Left renal pelvis (tissue), 4 donors: ENCODE data around the gene BTBD9. TPM values are rescaled to one million over a fixed set of nuclear protein-coding genes. Genes with fewer than 3 reads are reported as not detected.

ENCODE experiments used
- DNase-seq, 4 donors: peaks; one replicate each; pipeline ENCODE4 v3.0.0-alpha.2; 2013; ENCODE audit warnings: low read depth in 4 of 4, low spot score in 3 of 4
- polyA plus RNA-seq, 4 donors: library from polyadenylated mRNA; unstranded; fragments of 120-200 nt; gene quantifications; one replicate each; pipeline ENCODE4 v1.2.1, GENCODE V29; 2013; ENCODE audit not compliant: insufficient read length in 4 of 4

BTBD9 gene
- polyA plus RNA-seq, 4 donors, result 12.0 to 15.9 (median 12.5) TPM

DNA sequence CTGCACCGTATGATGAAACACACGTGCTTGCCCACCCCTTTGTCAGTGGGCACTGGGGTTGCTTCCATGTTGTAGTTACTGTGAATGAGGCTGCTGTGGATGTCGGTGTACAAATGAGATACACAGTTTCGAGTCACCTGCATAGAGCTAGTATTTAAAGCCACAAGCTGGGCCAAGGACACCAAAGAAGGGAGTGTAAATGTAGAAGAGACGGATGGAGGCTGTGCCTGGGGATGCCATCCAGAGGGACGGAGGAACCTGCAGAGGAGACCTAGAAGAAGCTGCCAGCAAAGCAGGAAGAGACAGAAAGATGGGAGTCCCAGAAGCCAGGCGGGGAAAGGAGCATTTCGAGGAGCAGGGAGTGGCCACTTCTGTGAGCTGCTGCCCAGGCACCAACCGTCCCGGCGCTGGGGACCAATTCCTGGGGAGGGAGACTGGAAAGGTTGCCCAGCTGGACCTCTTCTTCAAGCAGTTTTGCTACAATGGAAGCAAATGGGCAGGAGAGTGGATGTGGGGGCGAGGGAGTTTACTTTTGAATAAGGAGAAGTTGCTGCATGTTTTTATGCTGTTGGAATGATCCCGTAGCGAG, 480.9 kb downstream of the BTBD9 start:
- no peak for DNase-seq

DNA sequence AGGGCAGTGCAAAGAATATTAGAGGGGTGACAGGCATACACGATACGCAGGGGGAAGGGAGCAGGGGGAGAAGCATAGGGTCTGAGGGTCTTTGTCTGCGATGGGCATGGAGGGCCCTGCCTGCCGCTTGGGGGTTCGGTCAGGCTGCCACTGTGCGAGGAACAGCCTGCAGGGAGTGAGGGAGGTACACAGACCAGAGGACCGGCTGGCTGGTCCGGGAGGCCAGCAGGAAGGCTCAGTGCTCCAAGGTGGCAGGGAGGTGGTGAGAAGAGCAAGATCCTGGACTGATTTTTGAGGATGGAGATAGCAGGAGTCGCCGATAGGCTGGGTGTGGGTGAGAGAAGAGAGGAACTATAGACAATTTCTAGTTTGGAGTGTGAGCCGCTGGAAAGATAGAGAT, 481.8 kb downstream of the BTBD9 start:
- no peak for DNase-seq

DNA sequence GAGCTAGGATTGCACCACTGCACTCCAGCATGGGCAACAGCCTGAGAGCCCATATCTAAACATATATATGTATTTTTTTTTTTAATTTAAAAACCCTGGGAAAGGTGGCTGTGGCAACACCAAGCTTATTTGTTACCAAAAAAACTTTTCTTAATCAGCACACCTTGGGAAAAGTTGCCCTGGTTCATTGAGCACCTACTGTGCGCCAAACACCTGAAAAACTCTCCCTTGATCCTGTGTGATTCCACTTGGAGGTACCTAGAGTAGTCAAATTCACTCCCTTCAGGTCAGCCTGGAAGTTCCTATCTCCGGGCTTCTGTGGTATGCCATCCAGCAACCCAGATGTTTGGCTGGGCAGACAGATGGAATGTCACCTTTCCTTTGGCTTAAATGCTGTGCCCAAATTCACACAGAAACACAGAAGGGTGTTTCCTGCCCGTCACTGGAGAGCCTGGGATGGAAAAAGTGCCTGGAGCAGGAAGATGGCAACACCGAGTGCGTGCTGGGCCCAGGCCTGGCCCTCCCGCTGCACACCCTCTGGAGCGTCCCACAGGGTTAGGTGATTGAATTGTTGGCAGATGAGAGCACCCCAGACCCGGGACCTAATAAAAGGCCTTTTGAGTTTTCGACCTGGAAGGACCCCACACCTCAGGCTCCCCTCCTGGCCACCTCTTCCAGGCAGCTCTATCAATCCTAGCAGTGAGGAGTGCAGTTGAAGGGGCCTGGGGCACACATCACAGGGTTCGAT, 482.7 kb downstream of the BTBD9 start:
- no peak for DNase-seq

DNA sequence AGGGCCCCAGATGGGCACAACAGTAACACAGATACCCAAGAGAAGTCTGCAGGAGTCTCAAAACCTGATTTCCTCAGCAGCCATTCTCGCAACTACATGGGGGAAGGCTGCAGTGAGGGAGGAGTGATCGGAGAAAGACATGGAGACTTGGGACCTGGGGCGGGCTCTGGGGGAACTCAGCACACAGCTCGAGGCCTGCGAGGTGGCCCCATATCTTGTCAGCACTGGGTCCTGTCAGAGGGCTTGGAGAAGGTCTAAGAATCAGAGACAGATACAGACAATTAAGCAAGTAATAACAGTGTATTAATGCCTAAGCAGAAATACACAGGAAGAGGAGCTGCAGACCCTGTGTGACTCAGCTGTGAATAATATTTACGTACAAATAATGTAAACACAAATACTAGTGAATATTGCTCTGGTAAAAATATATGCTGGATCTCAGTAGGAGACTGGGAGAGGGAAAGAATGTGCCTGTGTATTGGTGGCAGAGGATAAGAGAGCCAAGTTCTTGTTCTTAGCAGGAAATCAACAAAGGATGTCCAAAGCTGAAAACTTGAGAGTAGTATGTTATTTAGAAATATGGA, 484.0 kb downstream of the BTBD9 start:
- no peak for DNase-seq

DNA sequence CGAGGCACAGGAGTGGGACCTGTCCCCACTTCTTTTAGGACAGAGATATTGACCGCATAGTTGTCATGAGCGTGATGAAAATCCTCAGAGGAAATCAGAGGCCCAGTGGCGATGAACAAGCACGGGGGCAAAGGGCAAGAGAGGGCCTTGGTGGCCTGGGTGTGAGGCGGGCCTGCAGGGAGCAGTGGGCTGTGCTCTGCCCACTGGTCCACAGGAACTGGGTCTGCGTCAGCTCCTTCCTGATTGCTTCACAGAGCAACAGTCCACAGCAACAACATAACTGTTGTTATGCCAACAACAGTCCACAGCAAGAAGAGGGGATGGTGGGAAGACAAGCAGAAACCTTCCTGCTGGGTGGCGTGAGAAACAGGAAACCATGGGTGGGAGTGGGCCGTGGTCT, 484.6 kb downstream of the BTBD9 start:
- DNase-seq, result no peak

DNA sequence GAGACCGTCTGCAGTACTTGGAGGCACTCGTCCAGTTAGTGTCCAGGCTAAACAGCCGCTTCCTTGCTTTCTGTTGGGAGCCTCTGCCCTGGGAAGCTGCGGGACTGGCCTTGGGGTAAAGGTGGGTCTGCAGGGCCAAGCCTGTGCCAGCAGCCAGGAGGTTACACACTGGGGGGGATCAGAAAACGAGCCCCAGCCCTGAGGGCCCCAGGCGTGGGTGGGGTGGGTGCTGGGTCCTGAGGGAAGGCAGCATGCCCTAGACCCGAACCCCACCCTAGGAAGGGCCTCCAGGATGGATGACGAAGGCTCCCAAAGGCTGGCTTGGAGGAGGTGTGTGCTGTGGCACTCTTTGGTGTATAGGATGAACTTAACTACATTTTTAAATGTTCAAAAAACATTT, 485.0 kb downstream of the BTBD9 start:
- no peak for DNase-seq

DNA sequence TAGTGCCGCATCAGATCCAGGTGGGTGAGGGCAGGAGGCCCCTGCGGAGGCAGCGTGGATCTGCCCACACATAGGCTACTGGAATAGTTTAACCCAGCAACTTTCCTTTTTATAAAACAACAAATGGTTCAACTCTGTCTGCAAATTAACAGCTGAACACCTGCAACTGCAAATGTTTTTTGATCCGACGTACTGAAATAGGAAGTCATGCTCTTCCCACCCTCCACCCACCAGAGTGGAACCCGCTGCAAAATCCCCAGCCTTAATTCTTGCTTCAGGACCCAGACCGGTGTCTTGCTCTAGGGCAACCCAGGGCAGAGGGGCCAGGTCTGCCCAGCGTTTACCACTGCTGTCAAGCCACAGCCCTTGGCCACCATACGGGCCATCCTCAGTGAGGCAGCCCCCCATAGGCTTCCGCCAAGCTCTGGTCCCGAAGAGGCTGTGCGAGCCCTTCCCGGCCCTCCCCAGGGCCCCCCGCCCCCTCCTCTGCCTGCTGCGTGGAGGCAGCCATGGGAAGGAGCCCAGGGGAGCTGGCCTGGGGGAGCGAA, 485.9 kb downstream of the BTBD9 start:
- DNase-seq, result no peak

DNA sequence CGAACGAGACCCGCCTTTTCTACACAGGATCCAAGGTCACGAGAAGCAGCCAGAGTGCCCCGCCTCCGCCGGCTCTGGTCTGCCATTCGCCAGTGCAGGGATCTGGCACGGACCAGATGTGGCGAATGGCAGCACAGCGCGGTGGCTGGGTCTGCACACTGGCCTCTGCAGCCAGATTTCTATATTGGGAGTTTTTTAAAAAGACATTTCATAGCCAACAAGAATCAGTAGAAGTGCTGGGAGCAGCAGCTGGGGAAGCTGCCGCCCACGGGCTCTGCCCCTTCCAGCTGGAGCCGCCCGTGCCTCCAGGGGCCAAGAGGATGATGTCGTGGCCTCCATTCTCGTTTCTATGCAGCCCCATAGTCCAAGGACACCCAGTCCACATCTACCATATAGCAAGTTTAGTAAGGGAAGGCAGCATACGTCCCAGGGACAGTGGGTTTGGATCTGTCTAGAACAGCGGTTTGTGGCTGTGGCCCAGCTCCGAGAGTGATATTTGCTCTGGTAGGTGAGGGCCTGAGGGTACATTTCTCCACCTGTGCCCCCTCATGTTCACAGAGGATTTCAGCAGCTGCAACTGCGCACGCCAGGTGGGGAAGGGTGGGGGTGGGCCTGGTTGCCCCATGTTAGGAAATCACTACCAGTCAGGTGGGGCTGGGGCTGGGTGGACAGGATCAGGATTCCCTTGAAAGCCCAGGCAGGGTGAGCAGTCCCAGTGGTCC, 486.5 kb downstream of the BTBD9 start:
- DNase-seq, result no peak

DNA sequence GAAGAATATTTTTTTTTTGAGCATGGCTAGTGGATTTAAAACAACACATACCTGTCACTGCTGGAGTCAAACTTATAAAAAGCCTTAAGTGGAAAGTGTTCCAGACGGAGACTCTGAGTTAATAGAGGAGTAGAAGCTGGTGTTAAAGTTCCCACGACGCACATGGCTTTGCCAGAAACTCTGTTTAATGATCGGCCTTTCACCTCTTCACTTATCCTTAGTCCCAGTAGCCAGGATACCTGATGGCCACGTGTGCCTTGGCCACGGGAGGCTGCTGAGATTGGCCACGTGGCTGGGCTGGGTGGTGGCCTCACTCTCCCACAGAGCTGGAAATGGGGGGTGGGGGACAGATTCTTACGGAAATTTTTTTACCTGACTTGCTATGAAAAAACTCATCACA, 487.1 kb downstream of the BTBD9 start:
- no peak for DNase-seq

DNA sequence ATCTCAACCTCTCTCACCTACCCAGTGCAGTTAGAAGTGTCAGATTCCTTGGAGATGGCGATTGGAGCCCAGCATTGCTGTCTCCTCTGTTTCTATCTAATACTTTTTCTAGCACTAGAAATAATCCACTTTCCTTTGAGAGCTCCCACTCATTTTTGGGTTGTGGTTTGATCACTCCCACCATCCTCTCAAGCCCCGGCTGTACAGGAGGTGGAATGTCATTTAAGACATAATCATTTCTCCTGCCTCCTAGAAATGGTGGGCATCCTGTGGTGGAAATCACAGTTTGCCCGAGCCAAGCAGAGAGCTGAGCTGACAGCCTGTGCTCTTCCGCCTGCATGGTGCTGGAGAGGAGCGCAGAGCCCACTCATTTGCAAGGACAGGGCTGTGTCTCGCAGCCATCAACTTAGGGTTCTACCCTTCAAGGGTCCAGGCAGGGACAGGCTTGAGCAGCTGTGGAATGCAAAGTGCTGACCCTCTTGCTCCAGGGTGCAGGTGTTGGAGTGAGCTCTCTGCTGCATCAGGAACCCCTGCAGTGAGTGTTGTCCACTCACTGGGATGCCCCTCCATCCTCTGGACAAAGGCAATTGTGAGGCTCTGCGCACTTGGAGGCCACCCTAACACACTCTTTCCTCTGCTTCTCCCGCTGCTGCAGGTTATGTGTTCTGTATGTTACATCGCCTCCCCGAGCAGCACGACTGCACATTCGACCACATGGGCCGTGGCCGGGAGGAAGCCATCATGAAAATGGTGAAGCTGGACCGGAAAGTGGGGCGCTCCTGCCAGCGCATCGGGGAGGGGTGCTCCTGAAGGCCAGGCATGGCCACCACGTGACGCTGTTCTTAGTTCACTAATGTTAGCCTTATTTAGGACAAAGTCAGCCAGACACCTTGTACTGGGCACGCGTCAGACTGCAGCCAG, 487.9 kb downstream of the BTBD9 start:
- no peak for DNase-seq

DNA sequence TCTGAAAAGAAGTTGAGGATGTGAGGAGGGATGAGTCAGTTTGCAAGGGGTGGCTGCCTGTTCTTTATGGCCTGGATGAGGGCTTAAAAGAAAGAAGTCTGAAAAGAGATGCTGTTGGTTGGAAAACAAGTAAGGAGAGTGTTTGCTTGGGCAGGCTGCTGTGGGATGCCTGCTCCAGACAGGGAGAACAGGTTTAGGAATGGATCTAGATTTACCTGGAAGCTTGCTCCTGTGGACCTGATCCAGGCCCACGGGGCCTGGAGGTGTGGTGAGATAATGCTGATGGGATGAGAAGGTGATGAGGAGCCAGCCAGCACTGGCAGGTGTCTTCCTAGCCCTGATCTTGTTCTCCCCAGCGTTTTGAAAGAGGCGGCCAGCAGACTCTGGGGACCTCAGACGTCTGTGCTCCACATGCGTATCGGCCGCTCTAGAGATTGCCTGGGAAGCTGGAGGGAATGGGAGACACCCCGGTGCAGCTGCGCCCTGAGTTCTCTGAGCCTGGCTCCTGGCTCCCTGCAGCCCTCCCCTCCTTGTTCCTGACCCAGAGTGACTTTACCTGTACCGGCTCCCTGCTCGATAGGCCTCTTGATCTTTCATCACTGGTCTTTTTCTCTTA, 488.9 kb downstream of the BTBD9 start:
- DNase-seq, result no peak

DNA sequence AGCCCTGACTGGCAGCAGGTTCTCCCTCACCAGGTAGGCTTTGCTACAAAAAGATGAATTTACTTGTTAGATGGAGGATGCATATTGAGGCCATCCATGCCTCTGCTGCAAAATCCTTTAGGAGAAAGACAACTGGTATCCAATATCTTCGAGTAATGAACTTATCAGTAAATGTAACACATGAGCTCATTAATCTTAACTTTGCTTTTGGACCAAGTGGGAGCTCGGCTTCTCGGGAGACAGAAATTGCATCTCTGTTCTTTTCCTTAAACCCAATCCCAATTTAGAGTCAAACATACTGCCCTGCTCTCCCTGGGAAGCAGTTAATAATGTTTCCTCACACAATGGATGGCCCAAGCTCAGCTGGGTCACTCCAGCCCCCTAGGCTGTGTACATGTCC, 489.7 kb downstream of the BTBD9 start:
- no peak for DNase-seq

DNA sequence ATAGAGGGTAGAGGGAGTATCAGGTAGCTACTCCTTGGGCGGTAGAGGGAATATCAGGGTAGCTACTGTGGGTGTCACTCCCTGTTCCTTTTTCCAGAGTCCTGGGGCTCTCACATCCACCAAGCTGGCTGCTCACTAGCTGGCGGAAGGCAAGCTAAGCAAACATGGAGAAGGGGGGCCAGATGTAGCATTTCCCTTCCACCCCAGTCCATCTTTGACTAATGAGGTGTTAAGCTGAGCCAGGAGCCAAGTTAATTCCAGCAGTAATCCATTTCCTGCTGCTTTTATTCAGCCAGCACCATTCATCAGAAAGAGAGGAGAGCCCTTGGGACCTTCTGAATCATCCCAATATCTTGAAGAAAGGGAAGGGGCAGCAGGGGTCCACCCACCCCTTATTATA, 490.2 kb downstream of the BTBD9 start:
- DNase-seq, result no peak

DNA sequence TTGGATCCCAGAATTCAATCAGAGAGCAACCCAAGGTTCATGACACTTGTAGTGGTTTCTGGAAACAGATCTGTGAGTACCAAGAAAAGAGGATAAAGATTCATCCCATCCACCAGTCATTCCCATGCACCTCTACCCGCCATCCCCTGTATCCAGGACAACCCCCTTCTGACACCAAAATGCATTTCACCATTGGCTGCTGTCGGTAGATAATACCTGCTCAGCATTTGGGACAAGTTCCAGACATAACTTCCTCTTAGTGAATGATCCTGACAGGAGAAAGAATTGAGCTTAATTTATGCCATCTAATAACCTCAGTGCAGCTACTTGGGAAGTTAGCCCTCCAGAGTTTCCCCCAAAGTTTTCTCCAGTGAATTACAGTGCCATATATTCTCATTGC, 491.1 kb downstream of the BTBD9 start:
- DNase-seq, result no peak

DNA sequence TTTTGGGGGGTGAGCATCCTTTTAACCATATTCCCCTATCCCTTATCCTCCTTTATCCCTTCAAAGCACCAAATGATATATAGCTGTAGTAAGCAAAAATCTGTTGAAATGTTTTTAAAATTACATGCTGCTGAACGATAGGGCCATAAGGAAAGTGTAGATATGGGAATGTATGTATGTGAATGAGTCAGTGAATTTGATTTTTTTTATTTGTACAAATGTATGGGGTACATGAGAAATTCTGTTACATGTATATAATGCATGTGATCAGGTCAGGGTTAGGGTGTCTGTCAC, 493.0 kb downstream of the BTBD9 start:
- no peak for DNase-seq

DNA sequence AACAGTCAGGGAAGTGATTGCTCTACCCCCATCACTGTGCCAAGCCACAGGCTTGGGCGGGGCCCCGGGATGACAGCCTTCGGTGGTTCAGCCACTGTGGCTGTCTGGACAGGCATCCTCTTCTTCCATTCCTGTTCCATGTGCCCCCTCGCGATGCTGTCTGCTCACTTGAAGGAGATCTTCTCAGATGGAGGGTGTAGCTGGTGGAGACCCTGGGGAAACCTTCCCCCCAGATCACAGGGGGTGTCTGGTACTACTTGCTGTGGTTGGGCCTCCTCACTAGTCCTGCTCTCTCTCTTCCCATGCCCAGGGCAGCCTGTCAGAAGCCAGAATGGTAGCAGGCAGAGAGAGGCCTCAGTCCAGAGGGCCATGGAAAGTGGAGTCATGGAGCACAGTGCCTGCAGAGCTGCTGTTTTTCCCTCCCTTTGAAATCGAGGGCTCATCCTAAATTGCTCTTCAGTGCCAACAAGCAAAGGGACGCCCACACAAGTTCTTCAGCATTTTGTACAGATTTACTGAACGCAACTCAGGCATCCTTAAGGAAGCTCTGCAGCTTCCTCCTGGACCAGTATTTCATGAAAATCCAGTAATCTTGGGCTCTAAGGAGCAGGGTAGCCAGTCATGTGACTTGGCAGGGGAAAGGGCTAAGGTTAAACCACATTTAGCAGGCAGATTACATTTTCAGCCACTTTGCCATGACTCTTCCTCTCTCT, 493.6 kb downstream of the BTBD9 start:
- no peak for DNase-seq

DNA sequence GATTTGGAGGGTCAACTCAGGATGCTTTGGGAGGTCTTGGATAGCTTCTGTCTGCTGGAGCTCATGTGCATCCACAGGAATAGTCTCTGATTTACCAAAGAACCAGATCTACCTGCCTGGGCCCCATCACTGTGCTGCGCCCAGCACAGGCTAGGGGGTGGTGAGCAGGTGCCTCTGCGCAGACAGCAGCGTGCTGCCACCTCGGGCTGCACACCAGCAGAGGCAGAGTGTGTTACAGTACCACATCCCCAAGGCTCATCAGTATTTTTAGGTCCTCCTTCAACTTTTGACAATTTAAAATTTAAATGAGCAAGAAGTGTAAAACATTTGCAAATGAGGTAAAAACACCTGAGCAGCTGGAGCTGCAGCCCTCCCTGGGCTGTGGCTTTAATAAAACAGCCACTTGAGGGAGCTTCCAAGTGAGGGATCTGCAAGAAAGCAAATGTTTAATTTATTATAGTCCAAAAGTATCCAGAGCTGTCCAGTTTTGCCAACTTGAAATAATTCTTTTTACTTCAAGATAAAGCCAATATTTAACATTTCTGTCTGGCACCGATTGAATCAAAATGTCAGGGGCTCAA, 495.3 kb downstream of the BTBD9 start:
- no peak for DNase-seq

DNA sequence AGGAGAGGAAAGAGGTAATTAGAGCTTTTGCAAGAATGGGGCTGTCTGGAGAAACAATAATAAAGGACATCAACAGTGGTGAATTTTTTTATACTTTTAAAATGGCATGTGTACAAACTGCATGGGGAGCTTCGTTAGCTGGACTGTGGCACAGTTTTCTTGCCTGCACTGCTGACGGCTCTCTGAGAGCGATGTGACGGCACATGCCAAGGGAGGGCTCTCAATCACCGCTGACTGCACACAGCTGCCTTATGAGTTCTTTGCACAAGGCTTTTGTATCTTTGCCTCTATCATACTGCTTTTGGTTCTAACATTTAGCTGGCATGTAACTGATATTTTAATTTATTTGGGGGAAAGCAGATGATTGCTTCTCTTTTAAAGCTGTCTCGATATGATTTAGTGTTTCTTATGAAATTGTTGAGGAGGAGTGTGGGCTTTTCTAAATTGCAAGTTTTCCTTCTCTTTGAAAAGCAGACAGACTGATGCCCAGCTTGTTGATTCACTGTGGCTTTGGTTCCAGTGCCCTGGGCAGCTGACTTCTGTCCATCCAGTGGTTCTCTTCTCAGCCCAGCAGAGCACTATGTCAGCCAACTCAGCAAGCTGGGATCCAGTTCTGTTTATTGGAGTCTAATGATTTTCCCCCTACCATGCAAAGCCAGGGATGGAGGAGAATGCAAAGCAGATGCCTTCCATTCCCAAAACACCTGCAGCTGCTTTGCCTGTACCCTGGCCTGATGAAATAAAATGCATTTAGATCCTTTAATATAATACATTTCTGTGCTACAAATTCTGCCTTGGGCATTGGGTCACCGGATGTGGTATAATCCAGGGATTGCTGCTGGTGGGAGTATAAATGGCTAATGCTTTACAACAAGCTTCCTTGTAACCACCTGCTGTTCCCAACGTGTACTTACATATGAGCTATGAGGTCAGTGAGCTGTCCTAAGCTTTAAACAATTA, 496.3 kb downstream of the BTBD9 start:
- DNase-seq, result no peak
